Heart right ventricle (tissue), 16 donors: Measurements from ENCODE around the gene ABHD2. TPM values are rescaled to one million over a fixed set of nuclear protein-coding genes. Genes with fewer than 3 reads are reported as not detected.
A peak's percentile ranks its signal among the peaks of the same experiment; 100 is the strongest.

Source experiments
- ATAC-seq, 8 donors: fragments of 200-7000 bp; cut with Tn5 transposase; one replicate each; pipeline ENCODE4 v1.9.1; 2020; ENCODE audit warnings: mild to moderate bottlenecking in 8 of 8, moderate library complexity in 8 of 8, moderate number of reproducible peaks in 1 of 8
- DNase-seq, 2 donors: peaks; one replicate each; pipeline ENCODE4 v3.0.0-alpha.2; 2020
- H3K27ac ChIP-seq, 10 donors: fragments of 200-600 bp; sonication (generic) in 2 of 10; one replicate each; pipeline versions ENCODE4 v1.5.0 to v1.8.0; 2020 to 2022; ENCODE audit warnings: mild to moderate bottlenecking in 3 of 10
- H3K27me3 ChIP-seq, 7 donors: fragments of 200-600 bp; one replicate each; pipeline ENCODE4 v1.8.0; 2021 to 2022; ENCODE audit warnings: mild to moderate bottlenecking in 2 of 7
- H3K36me3 ChIP-seq, 9 donors: fragments of 200-600 bp; sonication (generic) in 1 of 9; one replicate each; pipeline versions ENCODE4 v1.5.0 to v1.8.0; 2020 to 2022; ENCODE audit warnings: mild to moderate bottlenecking in 2 of 9
- H3K4me1 ChIP-seq, 9 donors: fragments of 200-600 bp; sonication (generic) in 1 of 9; one replicate each; pipeline versions ENCODE4 v1.5.0 to v1.8.0; 2020 to 2022; ENCODE audit warnings: mild to moderate bottlenecking in 4 of 9
- H3K4me3 ChIP-seq, 10 donors: fragments of 200-600 bp; sonication (generic) in 2 of 10; one replicate each; pipeline versions ENCODE4 v1.5.0 to v1.8.0; 2020 to 2022; ENCODE audit warnings: mild to moderate bottlenecking in 7 of 10, moderate library complexity in 2 of 10
- H3K9me3 ChIP-seq, 11 donors: fragments of 200-600 bp in 10 of 11; sonication (generic) in 2 of 11; one replicate each; pipeline versions ENCODE4 v1.5.0 to v1.8.0; 2013 to 2022; ENCODE audit warnings: mild to moderate bottlenecking in 2 of 11, control low read depth in 1 of 11, moderate library complexity in 1 of 11
- WGBS, 2 donors: extraction: QIAGEN DNeasy Blood & Tissue Kit; methylation state at CpG; one replicate each; pipeline ENCODE4 v1.1.7; 2013; ENCODE audit warnings: inconsistent platforms in 1 of 2; 5-methylcytosine and 5-hydroxymethylcytosine counted together
- intact Hi-C, 10 donors: fragments of 100-400 bp; cut with DNase I; formaldehyde crosslinking; loops; one replicate each; pipeline versions ENCODE4 v1.11.1 to v1.14.2; 2022
- polyA plus RNA-seq, 2 donors: library from polyadenylated mRNA; stranded (reverse); fragments of 200-250 nt; gene quantifications; one replicate each; pipeline ENCODE4 v1.2.3, GENCODE V29; 2013
- total RNA-seq, 10 donors: library from RNA; stranded (reverse); fragmentation: NEBNext Ultra II Directional in 3 of 10; extraction: Animal tissue kit (Norgen Biotek cat#: 25700) in 3 of 10; gene quantifications; one replicate each; pipeline versions ENCODE4 v1.2.1 to v1.2.4, GENCODE V29; 2021 to 2023
- TF ChIP-seq, protein P1 (sequence below), 9 donors: fragments of 200-600 bp; sonication (generic) in 2 of 9; IDR thresholded peaks; one replicate each; pipeline versions ENCODE4 v1.5.0 to v1.8.0; 2021 to 2022; ENCODE audit warnings: antibody characterized with exemption in 9 of 9, mild to moderate bottlenecking in 5 of 9, moderate library complexity in 1 of 9
- donor health status: Arrhythmogenic right ventricular cardiomyopathy.
- donor health status: ischemic (EF 13 %, LVEDD 7.1; RV severe dilation, severe dysfunction).
- donor health status: healthy with polysubstance abuse.
- donor health status: DM: no; HTN: yes; CAD: no.
- donor health status: DM: no; HTN: no; CAD: no.
- donor health status: ischemic (EF 25% LVEDD 6.9; RV normal size, moderate dysfunction).
- donor health status: ischemic (EF 25% LVEDD 5.7; RV mildly dilated, moderate dysfunction).
- donor health status: healthy.
- donor health status: DM: yes; HTN: yes; CAD: no.
- donor health status: Ischemic cardiomyopathy.
- donor health status: ischemic (EF 35%, LVEDD 5.7; RV mildly dilated, moderate dysfunction).
- donor health status: nonischemic (EF 11% LVEDD 7.7; RV severe dilation, severe dysfunction).
- donor health status: DM: yes; HTN: yes; CAD: no.
- donor health status: PGD.
- donor health status: ischemic (EF 29% LVEDD 5.4; RV normal size, mild dysfunction).
- donor health status: nonischemic (EF 23%, LVEDD 6.1; RV moderate dilation, normal function).

ABHD2 gene
- total and polyA plus RNA-seq, 12 donors = 9.1 to 201 (median 119) TPM

DNA sequence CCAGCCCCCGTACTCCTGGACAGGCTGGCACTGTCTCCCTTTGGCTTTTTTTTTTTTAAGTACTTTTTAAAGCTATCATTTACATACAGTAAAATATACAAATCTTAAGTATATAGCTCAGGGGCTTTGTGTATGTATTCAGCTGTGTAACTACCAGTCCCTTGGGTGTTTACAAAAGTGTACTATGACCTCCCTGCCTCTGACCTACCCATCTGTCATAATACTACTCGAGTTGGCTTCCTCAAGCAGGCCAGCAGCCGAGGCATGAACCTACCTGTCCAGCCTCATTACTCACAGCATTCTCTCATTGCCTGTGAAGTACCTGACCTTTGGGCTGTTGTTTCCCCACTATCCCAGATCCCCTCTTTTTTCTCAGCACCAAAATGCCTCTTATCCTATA, 33.2 kb downstream of the ABHD2 start:
- Histone ChIP-seq H3K36me3 (peaks cover 0 to 93% (median 26%) of the 10 kb centered on the region in 9 donors), H3K27me3 (no peaks in the 10 kb centered on the region), H3K4me1 (peaks cover 20 to 88% (median 53%) of the 10 kb centered on the region in 9 donors), H3K9me3 (no peaks in the 10 kb centered on the region), H3K4me3 (no peak overlapping the region), H3K27ac (peak overlapping the region in 5 of 10 donors; percentile 12 to 89 (median 44))
- ATAC-seq (no peak), DNase-seq (no peak)
- 77 to 84% methylated on average over 3 of the region's 3 CpGs for WGBS, 2 donors
- intact Hi-C loops = no loop called here
- TF ChIP-seq, protein P1, sequence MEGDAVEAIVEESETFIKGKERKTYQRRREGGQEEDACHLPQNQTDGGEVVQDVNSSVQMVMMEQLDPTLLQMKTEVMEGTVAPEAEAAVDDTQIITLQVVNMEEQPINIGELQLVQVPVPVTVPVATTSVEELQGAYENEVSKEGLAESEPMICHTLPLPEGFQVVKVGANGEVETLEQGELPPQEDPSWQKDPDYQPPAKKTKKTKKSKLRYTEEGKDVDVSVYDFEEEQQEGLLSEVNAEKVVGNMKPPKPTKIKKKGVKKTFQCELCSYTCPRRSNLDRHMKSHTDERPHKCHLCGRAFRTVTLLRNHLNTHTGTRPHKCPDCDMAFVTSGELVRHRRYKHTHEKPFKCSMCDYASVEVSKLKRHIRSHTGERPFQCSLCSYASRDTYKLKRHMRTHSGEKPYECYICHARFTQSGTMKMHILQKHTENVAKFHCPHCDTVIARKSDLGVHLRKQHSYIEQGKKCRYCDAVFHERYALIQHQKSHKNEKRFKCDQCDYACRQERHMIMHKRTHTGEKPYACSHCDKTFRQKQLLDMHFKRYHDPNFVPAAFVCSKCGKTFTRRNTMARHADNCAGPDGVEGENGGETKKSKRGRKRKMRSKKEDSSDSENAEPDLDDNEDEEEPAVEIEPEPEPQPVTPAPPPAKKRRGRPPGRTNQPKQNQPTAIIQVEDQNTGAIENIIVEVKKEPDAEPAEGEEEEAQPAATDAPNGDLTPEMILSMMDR (IDR thresholded peaks at IDR 0.05) = no peak

DNA sequence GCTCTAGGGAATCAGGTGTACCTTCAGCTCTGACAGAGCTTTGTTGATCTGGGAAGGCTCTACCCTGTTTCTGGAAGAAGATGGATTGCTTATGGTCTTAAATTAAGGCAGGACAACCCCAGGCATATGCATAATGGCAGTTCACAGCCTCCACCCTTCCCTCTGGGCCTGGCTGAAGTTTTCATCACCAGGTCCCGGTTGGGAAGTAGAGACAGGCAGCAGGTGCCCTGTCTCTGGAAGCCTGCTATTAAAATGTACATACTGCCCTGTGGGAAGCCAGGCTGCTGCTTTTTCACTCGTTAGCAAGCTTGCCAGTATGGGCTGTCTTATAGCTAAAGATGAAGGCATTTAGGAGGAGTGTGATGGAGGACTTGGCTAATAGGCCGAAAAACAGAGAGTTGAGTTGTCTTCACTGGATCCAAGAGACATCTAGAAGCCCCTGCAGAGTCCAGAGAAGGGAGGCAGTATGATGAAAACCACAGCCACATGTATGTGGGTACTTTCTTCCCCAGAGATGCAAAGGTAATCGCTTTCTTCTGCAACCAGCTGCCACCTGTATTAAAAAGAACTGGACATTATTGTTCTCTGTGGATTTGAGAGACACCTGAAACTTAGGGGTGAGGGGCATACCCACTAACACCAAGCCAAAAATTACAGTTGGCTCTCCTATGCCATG, 34.4 kb downstream of the ABHD2 start:
- no peaks in the 10 kb centered on the region for H3K27me3 ChIP-seq
- TF ChIP-seq, protein P1 (IDR thresholded peaks at IDR 0.05) = no peak
- no peaks in the 10 kb centered on the region for H3K9me3 ChIP-seq
- peaks cover 0 to 89% (median 17%) of the 10 kb centered on the region in 9 donors for H3K36me3 ChIP-seq
- H3K4me1 ChIP-seq = peaks cover 24 to 89% (median 52%) of the 10 kb centered on the region in 9 donors
- H3K4me3 ChIP-seq = no peak overlapping the region
- intact Hi-C loops = no loop called here
- DNase-seq (no peak), ATAC-seq (no peak)
- H3K27ac ChIP-seq = peak overlapping the region in 4 of 10 donors; percentile 14 to 89 (median 65)
- 82 to 90% methylated on average over 4 of the region's 4 CpGs for WGBS, 2 donors

DNA sequence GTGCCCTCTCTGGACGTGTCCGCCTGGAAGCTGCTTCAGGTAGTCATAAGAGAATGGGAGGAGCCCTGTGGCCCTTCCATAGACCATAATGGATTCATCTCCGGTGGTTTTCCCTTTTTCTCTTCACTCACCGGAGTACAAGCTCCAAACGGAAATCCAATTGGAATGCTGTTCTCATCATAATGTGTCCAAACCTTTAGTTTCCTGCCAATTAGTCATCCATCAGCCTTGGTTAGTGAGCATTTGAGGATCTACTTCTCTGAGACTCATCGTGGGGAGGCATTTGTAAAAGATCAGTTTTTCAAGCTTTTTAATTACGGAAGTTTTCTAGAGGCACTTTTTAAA, 34.9 kb downstream of the ABHD2 start:
- peaks cover 24 to 86% (median 49%) of the 10 kb centered on the region in 9 donors for H3K4me1 ChIP-seq
- WGBS, 2 donors = 84 to 91% methylated on average over 7 of the region's 7 CpGs
- peaks cover 0 to 89% (median 11%) of the 10 kb centered on the region in 9 donors for H3K36me3 ChIP-seq

DNA sequence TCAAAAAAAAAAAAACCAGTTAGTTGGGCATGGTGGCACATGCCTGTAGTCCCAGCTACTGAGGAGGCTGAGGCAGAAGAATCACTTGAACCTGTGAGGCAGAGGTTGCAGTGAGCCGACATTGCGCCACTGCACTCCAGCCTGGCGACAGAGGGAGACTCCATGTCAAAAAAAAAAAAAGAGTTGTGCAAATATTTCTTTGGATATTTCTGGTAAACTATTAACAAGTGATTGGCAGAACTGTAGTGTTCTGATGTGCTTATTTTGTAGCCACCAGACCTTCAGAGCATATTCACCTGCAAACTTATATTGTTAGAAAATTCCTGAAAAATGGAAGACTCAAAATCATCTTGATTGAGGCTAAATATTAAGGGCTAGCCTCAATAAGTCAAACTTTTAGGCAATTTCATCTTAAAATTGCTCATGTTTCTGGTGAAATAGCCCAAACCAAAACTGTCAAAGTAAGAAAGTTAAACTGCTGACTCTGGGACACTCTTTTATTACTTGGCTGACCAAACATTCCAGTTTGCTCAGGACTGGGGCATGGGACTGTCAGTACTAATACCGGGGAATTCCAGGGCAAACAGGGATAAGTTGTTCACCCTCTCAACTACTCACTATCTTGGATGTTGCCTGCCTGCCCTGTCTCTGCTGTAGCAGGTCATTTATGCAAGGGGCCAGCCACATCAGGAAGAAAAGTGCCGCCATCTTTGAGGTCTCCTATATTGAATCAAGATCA, 37.0 kb downstream of the ABHD2 start:
- intact Hi-C loops = loop anchor here in 1 of 10 donors (5.0 kb wide), 1 partner anchor 38 kb away; the partner anchor contains the start of gene ABHD2
- WGBS, 2 donors = 94 to 95% methylated on average over 5 of the region's 5 CpGs
- DNase-seq = no peak
- no peaks in the 10 kb centered on the region for H3K9me3 ChIP-seq
- peaks cover 16 to 80% (median 48%) of the 10 kb centered on the region in 9 donors for H3K4me1 ChIP-seq
- H3K36me3 ChIP-seq = peaks cover 0 to 83% (median 6%) of the 10 kb centered on the region in 9 donors
- TF ChIP-seq, protein P1 (IDR thresholded peaks at IDR 0.05) = no peak
- peak overlapping the region in 4 of 10 donors; percentile 16 to 44 (median 34) for H3K27ac ChIP-seq
- H3K4me3 ChIP-seq = no peak overlapping the region
- no peaks in the 10 kb centered on the region for H3K27me3 ChIP-seq
- peak in 2 of 8 donors; percentile 16 to 65 for ATAC-seq

More for the DNA sequence above, 34.9 kb downstream of the ABHD2 start:
- TF ChIP-seq, protein P1 (IDR thresholded peaks at IDR 0.05) = no peak
- Histone ChIP-seq H3K27ac (peak overlapping the region in 3 of 10 donors; percentile 12 to 86 (median 44)), H3K9me3 (no peaks in the 10 kb centered on the region), H3K4me3 (no peak overlapping the region), H3K27me3 (no peaks in the 10 kb centered on the region)
- ATAC-seq = no peak
- DNase-seq = no peak
- intact Hi-C loops = no loop called here
